HL-60 (cell line): ENCODE results near the gene APCDD1.

Experiments used
- DNase-seq, 2 experiments: peaks; one replicate each; pipeline ENCODE4 v3.0.0-alpha.2; 2010 to 2020; ENCODE audit warnings: low read depth in 1 of 2, low spot score in 1 of 2
- H3K27ac ChIP-seq: fragments of 250-450 bp; sonication (Bioruptor Pico); replicated peaks from 2 replicates; pipeline ENCODE4 v1.5.1; 2020; ENCODE audit warnings: mild to moderate bottlenecking, moderate library complexity
- H3K27me3 ChIP-seq: fragments of 250-450 bp; sonication (Bioruptor Pico); 2 replicates; pipeline ENCODE4 v1.5.1; 2021; ENCODE audit warnings: mild to moderate bottlenecking, moderate library complexity; ENCODE audit not compliant: insufficient read depth, poor library complexity, severe bottlenecking
- H3K4me3 ChIP-seq: replicated peaks from 2 replicates; pipeline ENCODE4 v1.5.1; 2011; ENCODE audit warnings: mild to moderate bottlenecking, control low read depth, low read length; ENCODE audit not compliant: insufficient read depth
- CTCF ChIP-seq: IDR thresholded peaks from one replicate; pipeline ENCODE4 v1.5.1; 2011; ENCODE audit warnings: low read length, control low read depth, inconsistent platforms; ENCODE audit not compliant: insufficient read depth
- GABPA ChIP-seq: IDR thresholded peaks from 2 replicates; pipeline ENCODE4 v1.6.1; 2012; ENCODE audit warnings: low read depth
- POLR2AphosphoS5 ChIP-seq: IDR thresholded peaks from 2 replicates; pipeline ENCODE4 v1.6.1; 2012; ENCODE audit warnings: low read depth
- REST ChIP-seq: IDR thresholded peaks from 2 replicates; pipeline ENCODE4 v1.6.1; 2012; ENCODE audit warnings: low read depth; ENCODE audit not compliant: insufficient replicate concordance
- SPI1 ChIP-seq: IDR thresholded peaks from 2 replicates; pipeline ENCODE4 v1.6.1; 2012; ENCODE audit warnings: low read depth, mild to moderate bottlenecking, borderline replicate concordance

Gene APCDD1

GRCh38 chr18:10514082-10514481, 59.6 kb downstream of the APCDD1 start:
- no peak for TF ChIP-seq REST
- no peak for TF ChIP-seq CTCF
- TF ChIP-seq GABPA: no peak
- Histone ChIP-seq H3K27ac (no peak overlapping the region), H3K4me3 (no peak overlapping the region), H3K27me3 (no peaks in the 10 kb centered on the region)
- DNase-seq: no peak

- TF ChIP-seq CTCF (no peak), REST (no peak), POLR2AphosphoS5 (no peak), SPI1 (no peak), GABPA (no peak)
- H3K27me3 ChIP-seq: no peaks in the 10 kb centered on the region
- DNase-seq: no peak
- H3K4me3 ChIP-seq: no peak overlapping the region
- no peak overlapping the region for H3K27ac ChIP-seq
Measured at GRCh38 chr18:10514601-10515000, 60.2 kb downstream of the APCDD1 start.

GRCh38 chr18:10515456-10515855, 61.0 kb downstream of the APCDD1 start:
- no peaks in the 10 kb centered on the region for H3K27me3 ChIP-seq
- no peak for TF ChIP-seq CTCF
- no peak for TF ChIP-seq POLR2AphosphoS5
- no peak for TF ChIP-seq REST
- no peak for TF ChIP-seq SPI1
- TF ChIP-seq GABPA: no peak
- no peak for DNase-seq

More at GRCh38 chr18:10515456-10515855, 61.0 kb downstream of the APCDD1 start:
- Histone ChIP-seq H3K4me3 (no peak overlapping the region), H3K27ac (no peak overlapping the region)
